Esophagus muscularis mucosa (tissue), 4 donors: ENCODE measurements around the gene SAMD9L. TPM values are rescaled to one million over a fixed set of nuclear protein-coding genes. Genes with fewer than 3 reads are reported as not detected.

Source experiments
- DNase-seq: peaks from one replicate; pipeline ENCODE4 v3.0.0-alpha.2; 2017; ENCODE audit errors: extremely low spot score
- H3K27ac ChIP-seq, 4 donors: fragments of 200-600 bp; sonication (generic); replicated peaks in 1 of 4; 1 replicate in 3 of 4; 2 replicates in 1 of 4; pipeline ENCODE4 v1.5.1; 2016 to 2019; ENCODE audit warnings: mild to moderate bottlenecking in 1 of 4
- H3K27me3 ChIP-seq, 4 donors: fragments of 200-600 bp; sonication (generic); one replicate each; pipeline versions ENCODE4 v1.5.1 to v1.6.0; 2016 to 2019
- H3K36me3 ChIP-seq, 4 donors: fragments of 200-600 bp; sonication (generic); one replicate each; pipeline ENCODE4 v1.5.1; 2016 to 2019
- H3K4me1 ChIP-seq, 4 donors: fragments of 200-600 bp; sonication (generic); one replicate each; pipeline ENCODE4 v1.5.1; 2016 to 2019
- H3K4me3 ChIP-seq, 4 donors: fragments of 200-600 bp; sonication (generic); 1 replicate in 2 of 4; 2 replicates in 2 of 4; pipeline ENCODE4 v1.5.1; 2016 to 2019; ENCODE audit warnings: mild to moderate bottlenecking in 4 of 4, moderate library complexity in 1 of 4
- H3K9me3 ChIP-seq, 4 donors: fragments of 200-600 bp; sonication (generic); 1 replicate in 3 of 4; 2 replicates in 1 of 4; pipeline ENCODE4 v1.5.1; 2016 to 2019
- CTCF ChIP-seq, 3 experiments: fragments of 200-600 bp in 2 of 3; fragments of 450-650 bp in 1 of 3; sonication (generic) in 2 of 3; IDR thresholded peaks; one replicate each; pipeline ENCODE4 v1.5.1; 2017 to 2019; ENCODE audit warnings: antibody characterized with exemption in 3 of 3, mild to moderate bottlenecking in 2 of 3, moderate library complexity in 1 of 3
- EP300 ChIP-seq: sonication (generic); formaldehyde crosslinking; IDR thresholded peaks from one replicate; pipeline ENCODE4 v1.6.1; 2017; ENCODE audit warnings: antibody characterized with exemption
- POLR2A ChIP-seq: fragments of 450-650 bp; IDR thresholded peaks from one replicate; pipeline ENCODE4 v1.6.1; 2017; ENCODE audit warnings: antibody characterized with exemption, moderate library complexity, mild to moderate bottlenecking, low read depth
- POLR2AphosphoS5 ChIP-seq, 2 donors: sonication (generic); formaldehyde crosslinking; IDR thresholded peaks; one replicate each; pipeline ENCODE4 v1.6.1; 2017; ENCODE audit warnings: antibody characterized with exemption in 2 of 2
- WGBS: methylation state at CpG from one replicate; pipeline ENCODE4 v1.1.5; 2018; 5-methylcytosine and 5-hydroxymethylcytosine counted together
- intact Hi-C: fragments of 100-400 bp; cut with DNase I; formaldehyde crosslinking; loops from one replicate; pipeline ENCODE4 v1.15.1; 2023
- total RNA-seq, 4 donors: library from RNA; depleted of rRNA; stranded (reverse); fragments of >200 nt; gene quantifications; one replicate each; pipeline versions ENCODE4 v1.1.0 to v1.2.1, GENCODE V29; 2016

SAMD9L gene
- total RNA-seq, 4 donors from 2014 or later, result 3.7 to 6.6 (median 5.0) TPM

GRCh38 chr7:93161181-93161762, 13.1 kb upstream of the SAMD9L start:
- peaks cover 0 to 8% (median 0%) of the 10 kb centered on the region in 4 donors for H3K9me3 ChIP-seq
- no peak overlapping the region for H3K27ac ChIP-seq
- intact Hi-C loops, result no loop called here
- no peaks in the 10 kb centered on the region for H3K4me1 ChIP-seq
- TF ChIP-seq POLR2A (no peak), POLR2AphosphoS5 (IDR thresholded peaks at IDR 0.05) (no peak), EP300 (no peak), CTCF (IDR thresholded peaks at IDR 0.05) (no peak)
- H3K4me3 ChIP-seq, result no peak overlapping the region
- WGBS, result 76% methylated on average over 3 of the region's 3 CpGs
- H3K36me3 ChIP-seq, result no peaks in the 10 kb centered on the region
- no peak for DNase-seq
- H3K27me3 ChIP-seq, result no peaks in the 10 kb centered on the region

- Histone ChIP-seq H3K4me3 (no peak overlapping the region), H3K9me3 (peaks cover 0 to 8% (median 0%) of the 10 kb centered on the region in 4 donors), H3K27me3 (no peaks in the 10 kb centered on the region), H3K27ac (no peak overlapping the region), H3K36me3 (no peaks in the 10 kb centered on the region), H3K4me1 (no peaks in the 10 kb centered on the region)
- intact Hi-C loops, result no loop called here
- 65% methylated on average over 1 of the region's 1 CpG for WGBS
- no peak for DNase-seq
- TF ChIP-seq EP300, result no peak
- TF ChIP-seq POLR2AphosphoS5 (IDR thresholded peaks at IDR 0.05), result no peak
- no peak for TF ChIP-seq CTCF (IDR thresholded peaks at IDR 0.05)
- TF ChIP-seq POLR2A, result no peak
Measured at GRCh38 chr7:93160410-93160809, 12.2 kb upstream of the SAMD9L start.

- no peak for DNase-seq
- WGBS, result 50% methylated on average over 3 of the region's 3 CpGs
- TF ChIP-seq CTCF (IDR thresholded peaks at IDR 0.05) (no peak), EP300 (no peak), POLR2AphosphoS5 (IDR thresholded peaks at IDR 0.05) (no peak), POLR2A (no peak)
Measured at GRCh38 chr7:93159490-93159889, 11.3 kb upstream of the SAMD9L start.

GRCh38 chr7:93156884-93157283, 8.7 kb upstream of the SAMD9L start:
- DNase-seq, result no peak
- no peak overlapping the region for H3K4me3 ChIP-seq
- H3K9me3 ChIP-seq, result peaks cover 0 to 4% (median 0%) of the 10 kb centered on the region in 4 donors
- no peaks in the 10 kb centered on the region for H3K4me1 ChIP-seq
- intact Hi-C loops, result no loop called here
- no peak overlapping the region for H3K27ac ChIP-seq
- no peaks in the 10 kb centered on the region for H3K27me3 ChIP-seq
- 69% methylated on average over 1 of the region's 1 CpG for WGBS
- no peaks in the 10 kb centered on the region for H3K36me3 ChIP-seq
- TF ChIP-seq EP300, result no peak

More at GRCh38 chr7:93159490-93159889, 11.3 kb upstream of the SAMD9L start:
- H3K9me3 ChIP-seq, result peaks cover 0 to 8% (median 0%) of the 10 kb centered on the region in 4 donors
- no peak overlapping the region for H3K4me3 ChIP-seq
- intact Hi-C loops, result no loop called here
- no peaks in the 10 kb centered on the region for H3K27me3 ChIP-seq
- H3K36me3 ChIP-seq, result no peaks in the 10 kb centered on the region
- H3K4me1 ChIP-seq, result no peaks in the 10 kb centered on the region
- H3K27ac ChIP-seq, result no peak overlapping the region

- no peak overlapping the region for H3K27ac ChIP-seq
- intact Hi-C loops, result no loop called here
- peaks cover 3 to 24% (median 12%) of the 10 kb centered on the region in 4 donors for H3K4me1 ChIP-seq
- H3K9me3 ChIP-seq, result no peaks in the 10 kb centered on the region
- no peaks in the 10 kb centered on the region for H3K36me3 ChIP-seq
- H3K27me3 ChIP-seq, result no peaks in the 10 kb centered on the region
- H3K4me3 ChIP-seq, result no peak overlapping the region
- DNase-seq, result no peak
- WGBS, result 82% methylated on average over 1 of the region's 1 CpG
- no peak for TF ChIP-seq CTCF (IDR thresholded peaks at IDR 0.05)
- no peak for TF ChIP-seq EP300
Measured at GRCh38 chr7:93150200-93150835, 2.1 kb upstream of the SAMD9L start.
